Head of caudate nucleus (tissue), 42 donors: ENCODE measurements around the gene CD79B.
"Not testable (repeated sequence)": the region's sequence is repeated elsewhere in the genome, so short reads cannot be mapped to it uniquely, and the experiment has no call there.

Experiments used
- DNase-seq, 42 donors: peaks; one replicate each; pipeline versions ENCODE4 v3.0.0 to v3.0.0-alpha.2; 2020 to 2021; ENCODE audit warnings: mixed read lengths in 7 of 42
- intact Hi-C: fragments of 100-400 bp; cut with DNase I; formaldehyde crosslinking; loops from one replicate; pipeline ENCODE4 v1.15.0; 2022

Gene CD79B

DNA sequence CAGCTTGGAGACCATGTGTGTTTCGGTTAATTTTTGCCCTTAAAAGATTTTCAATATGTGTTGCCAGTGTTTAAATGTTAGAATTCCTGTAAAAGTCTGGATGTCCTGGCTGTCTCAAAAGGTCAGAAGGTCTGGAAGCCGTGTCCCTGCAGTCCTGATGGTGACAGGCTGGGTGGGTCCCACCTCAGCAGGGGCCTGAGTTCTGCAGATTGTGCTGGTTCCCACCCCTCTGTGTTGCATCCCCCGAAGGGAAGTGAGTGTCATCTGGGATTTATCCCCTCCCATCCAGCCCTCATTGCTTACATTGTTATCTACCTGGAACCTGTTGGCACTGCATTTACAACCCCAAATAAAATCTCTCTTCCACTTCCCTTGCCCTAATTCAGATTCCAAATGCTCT is 38.1 kb downstream of the CD79B start:
- peak in 1 of 42 donors; percentile 15 for DNase-seq
- intact Hi-C loops: not testable (repeated sequence)

DNA sequence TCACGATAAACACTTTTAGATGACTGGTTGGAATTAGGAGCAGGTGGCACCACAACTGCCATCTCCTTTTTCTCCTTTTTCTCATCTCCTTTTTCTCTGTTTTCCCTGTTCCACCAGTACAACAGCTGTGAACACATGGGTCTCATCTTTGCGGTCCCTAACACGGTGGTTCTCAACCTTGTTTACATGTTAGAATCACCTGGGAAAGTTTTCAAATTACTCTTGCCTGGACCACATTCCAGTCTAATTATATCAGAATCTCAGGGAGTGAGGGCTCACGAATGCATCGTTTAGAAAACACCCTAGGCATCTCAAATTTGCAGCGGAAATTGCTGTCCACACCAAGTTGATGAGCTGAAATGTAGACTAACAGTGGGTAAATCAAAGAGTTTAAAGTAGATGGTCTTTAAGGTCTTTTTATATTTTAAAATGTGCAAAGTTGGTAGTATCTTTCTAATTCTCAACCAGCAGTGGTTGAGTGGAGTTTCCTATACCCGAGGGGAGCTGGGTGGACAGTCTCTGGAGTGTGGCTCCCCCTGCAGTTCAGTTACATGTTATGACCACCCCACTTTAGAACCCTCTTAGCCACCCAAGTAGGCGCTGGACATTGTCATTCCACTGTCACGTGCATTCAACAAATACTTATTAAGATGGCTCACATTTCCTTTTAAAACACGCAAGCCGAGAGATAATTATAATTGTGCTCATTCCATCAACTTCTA is 39.7 kb downstream of the CD79B start:
- DNase-seq: peak in 1 of 42 donors; percentile 20
- intact Hi-C loops: not testable (repeated sequence)

DNA sequence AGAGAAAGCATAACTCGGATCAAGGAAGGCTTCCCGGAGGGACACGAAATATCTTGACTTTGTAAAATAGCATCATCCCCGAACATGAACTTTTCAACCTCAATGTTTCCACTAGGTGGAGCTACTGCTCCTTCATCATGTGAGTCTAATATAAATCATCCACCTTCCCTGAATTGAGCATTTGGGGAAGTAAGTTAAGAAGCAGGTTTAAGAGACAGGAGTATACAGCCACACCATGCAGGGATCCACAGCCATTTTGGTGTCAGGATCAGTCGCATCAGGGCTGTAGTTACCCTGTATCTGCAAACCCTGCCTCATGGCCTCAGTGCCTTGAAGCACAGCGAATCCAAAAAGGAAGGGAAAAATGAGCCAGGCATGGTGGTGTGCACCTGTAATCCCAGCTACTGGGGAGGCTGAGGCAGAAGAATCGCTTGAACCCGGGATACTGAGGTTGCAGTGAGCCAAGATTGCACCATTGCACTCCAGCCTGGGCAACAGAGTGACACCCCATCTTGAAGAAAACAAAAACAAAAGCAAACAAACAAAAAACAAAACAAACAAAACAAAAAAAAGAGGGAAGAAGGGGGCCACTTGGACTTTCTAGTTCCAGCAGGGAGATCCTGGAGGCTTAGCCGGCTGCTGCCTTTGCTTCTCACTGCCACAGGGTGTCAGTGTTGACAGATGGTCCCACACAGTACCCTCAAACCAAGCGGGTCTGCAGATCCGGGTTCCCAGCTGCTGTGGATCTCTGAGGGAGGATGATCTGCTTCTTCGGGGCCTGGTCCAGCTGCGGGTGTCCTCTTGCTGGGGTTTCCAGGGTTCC is 42.9 kb downstream of the CD79B start:
- DNase-seq: peak in 40 of 42 donors; percentile 9 to 71 (median 42)
- intact Hi-C loops: not testable (repeated sequence)

DNA sequence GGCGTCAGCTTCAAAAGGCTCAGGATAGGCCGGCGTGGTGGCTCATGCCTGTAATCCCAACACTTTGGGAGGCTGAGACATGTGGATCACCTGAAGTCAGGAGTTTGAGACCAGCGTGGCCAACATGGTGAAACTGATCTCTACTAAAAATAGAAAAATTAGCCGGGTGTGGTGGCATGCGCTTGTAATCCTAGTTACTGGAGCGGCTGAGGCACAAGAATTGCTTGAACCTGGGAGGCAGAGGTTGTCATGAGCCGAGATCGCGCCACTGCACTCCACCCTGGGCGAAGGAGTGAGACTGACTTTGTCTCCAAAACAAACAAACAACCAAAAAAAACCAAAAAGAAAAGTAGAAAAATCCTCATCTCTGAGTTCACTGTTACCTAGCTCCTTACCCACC is 47.0 kb downstream of the CD79B start:
- intact Hi-C loops, DNase-seq: not testable (repeated sequence)

DNA sequence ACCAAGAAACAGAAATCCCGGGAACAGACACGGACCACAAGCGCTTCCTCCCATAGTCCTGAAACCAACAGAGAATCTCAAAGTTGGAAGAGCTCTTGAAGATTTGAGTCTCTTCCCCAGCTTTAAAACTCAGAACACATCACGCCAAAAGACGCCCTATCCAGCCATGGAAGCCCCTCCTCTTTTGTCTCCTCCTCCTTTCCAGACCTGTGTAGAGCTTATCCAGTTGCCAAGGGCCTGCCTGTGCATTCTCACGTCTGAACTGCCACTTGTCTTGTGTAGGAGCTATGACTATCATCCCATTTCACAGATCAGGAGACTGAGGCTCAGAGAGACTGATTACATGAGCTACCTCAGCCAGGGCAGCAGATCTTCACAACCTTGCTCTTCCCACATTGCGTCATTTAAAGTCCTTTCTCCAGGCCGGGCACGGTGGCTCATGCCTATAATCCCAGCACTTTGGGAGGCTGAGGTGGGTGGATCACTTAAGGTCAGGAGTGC is 49.5 kb downstream of the CD79B start:
- intact Hi-C loops: not testable (repeated sequence)

DNA sequence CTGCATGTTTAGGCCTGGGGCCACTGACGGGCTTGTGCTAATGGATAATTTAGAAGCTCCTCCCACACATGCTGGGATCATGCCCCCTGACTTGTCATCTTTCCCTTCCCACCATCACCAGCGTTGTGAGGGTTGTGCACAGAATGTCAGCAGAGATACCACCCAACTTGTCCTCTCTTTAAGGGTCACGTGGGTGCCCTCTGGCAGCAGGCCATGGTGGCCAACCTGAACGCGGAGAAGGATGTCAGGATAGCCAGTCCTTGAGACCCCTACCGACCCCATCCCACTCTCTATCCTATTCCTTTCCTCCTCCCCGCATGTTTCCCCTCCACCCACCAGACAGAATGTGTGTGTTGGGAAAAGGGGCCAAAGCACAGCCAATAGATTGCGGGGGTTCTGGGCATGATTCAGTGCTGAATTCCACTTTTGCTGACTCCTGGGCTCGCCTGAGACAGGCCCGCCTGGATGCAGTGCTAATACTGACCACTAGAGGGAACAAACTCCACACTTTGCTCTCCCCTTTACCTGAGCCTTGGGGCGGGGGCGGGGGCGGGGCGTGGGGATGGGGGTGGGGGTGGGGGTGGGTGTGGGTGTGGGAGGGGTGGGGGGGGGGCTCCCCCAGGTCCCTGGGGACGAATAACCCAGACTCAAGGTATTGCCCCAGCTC is 50.1 kb downstream of the CD79B start, which contains the start of gene GH2:
Gene GH2, minus strand, starts transcription at position 10 of the 667 bp plus-strand sequence. CDS start 143 bp downstream, outside the sequence.
- intact Hi-C loops: no loop called here
- peak in 25 of 42 donors; percentile 6 to 66 (median 36) for DNase-seq

More for the DNA sequence above, 49.5 kb downstream of the CD79B start:
- not testable (repeated sequence) for DNase-seq

DNA sequence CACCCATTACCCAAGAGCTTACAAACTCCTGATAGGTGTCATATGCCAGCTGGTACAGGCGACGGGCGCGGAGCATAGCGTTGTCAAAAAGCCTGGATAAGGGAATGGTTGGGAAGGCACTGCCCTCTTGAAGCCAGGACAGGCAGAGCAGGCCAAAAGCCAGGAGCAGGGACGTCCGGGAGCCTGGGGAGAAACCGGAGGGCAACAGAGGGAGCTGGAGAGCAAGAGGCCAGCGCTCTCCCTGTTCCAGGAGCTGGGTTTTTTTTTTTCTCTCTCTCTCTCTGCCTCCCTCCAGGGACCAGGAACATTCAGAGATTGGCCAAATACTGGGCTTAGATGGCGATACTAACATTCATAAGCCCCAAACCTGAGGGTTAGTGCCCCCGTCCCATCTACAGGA is 50.8 kb downstream of the CD79B start:
- DNase-seq, intact Hi-C loops: not testable (repeated sequence)

DNA sequence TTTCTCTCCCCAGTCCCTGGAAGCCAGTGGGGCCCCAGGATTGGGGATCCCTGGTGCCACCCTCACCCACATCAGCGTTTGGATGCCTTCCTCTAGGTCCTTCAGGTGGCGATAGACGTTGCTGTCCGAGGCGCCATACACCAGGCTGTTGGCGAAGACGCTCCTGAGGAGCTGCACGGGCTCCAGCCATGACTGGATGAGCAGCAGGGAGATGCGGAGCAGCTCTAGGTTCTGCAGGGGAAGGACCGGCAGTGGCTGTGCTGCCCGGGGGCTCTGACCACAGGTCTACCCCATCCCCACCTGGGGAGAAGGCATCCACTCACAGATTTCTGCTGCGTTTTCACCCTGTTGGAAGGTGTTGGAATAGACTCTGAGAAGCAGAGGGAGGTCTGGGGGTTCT is 51.4 kb downstream of the CD79B start:
- intact Hi-C loops: no loop called here
- no peak for DNase-seq
